IMR-90 (cell line): Measurements from ENCODE around the gene CLTA. TPM values are rescaled to one million over a fixed set of nuclear protein-coding genes. Genes with fewer than 3 reads are reported as not detected.
"Not testable (repeated sequence)": the region's sequence is repeated elsewhere in the genome, so short reads cannot be mapped to it uniquely, and the experiment has no call there.

Source experiments
- ATAC-seq: fragments of 200-7000 bp; cut with Tn5 transposase; 2 replicates; pipeline ENCODE4 v1.9.1; 2020; ENCODE audit warnings: low read depth, mild to moderate bottlenecking, moderate library complexity
- BruUV-seq: library from RNA; stranded (reverse); fragments of 400-500 nt; replicated peaks from 2 replicates; lab custom pipeline; 2021; lab: Mats Ljungman, UMichigan
- CTCF ChIA-PET: fragments of 300-600 bp; formaldehyde crosslinking; extraction: SDS; loops from one replicate; lab custom pipeline; 2021; ENCODE audit warnings: antibody characterized with exemption; lab: Yijun Ruan, JAX
- POLR2A ChIA-PET: fragments of 300-600 bp; sonication (Branson Sonifier 250); formaldehyde crosslinking; loops from one replicate; lab custom pipeline; 2022; ENCODE audit warnings: antibody characterized with exemption; ENCODE audit not compliant: unreplicated experiment; lab: Charles Lee
- DNase-seq: peaks from one replicate; pipeline ENCODE4 v3.0.0; 2013
- H2AFZ ChIP-seq: replicated peaks from 2 replicates; pipeline ENCODE3; 2013; ENCODE audit warnings: low read length, mild to moderate bottlenecking; ENCODE audit not compliant: poor library complexity
- H2AK5ac ChIP-seq: 2 replicates; pipeline ENCODE4 v1.6.1; 2013; ENCODE audit warnings: low read depth, low read length, inconsistent platforms
- H2AK9ac ChIP-seq: replicated peaks from 2 replicates; pipeline ENCODE3; 2013; ENCODE audit warnings: mild to moderate bottlenecking, low read depth, low read length, moderate library complexity; ENCODE audit not compliant: poor library complexity
- H2BK120ac ChIP-seq: 2 replicates; pipeline ENCODE4 v1.6.1; 2013; ENCODE audit warnings: low read depth, low read length, inconsistent platforms
- H2BK15ac ChIP-seq: 3 replicates; pipeline ENCODE4 v1.6.1; 2013; ENCODE audit warnings: low read depth, low read length, inconsistent platforms
- H2BK20ac ChIP-seq: 2 replicates; pipeline ENCODE4 v1.6.1; 2013; ENCODE audit warnings: low read depth, mild to moderate bottlenecking, inconsistent platforms, low read length, moderate library complexity
- H2BK5ac ChIP-seq: 2 replicates; pipeline ENCODE4 v1.6.1; 2013; ENCODE audit warnings: mild to moderate bottlenecking, low read depth, low read length, inconsistent platforms; ENCODE audit not compliant: poor library complexity, severe bottlenecking
- H3K14ac ChIP-seq: replicated peaks from 2 replicates; pipeline ENCODE4 v1.6.1; 2013; ENCODE audit warnings: low read depth, low read length, inconsistent platforms
- H3K18ac ChIP-seq: 2 replicates; pipeline ENCODE4 v1.6.1; 2013; ENCODE audit warnings: low read depth, low read length, control low read depth
- H3K23ac ChIP-seq: 2 replicates; pipeline ENCODE4 v1.6.1; 2013; ENCODE audit warnings: low read depth, low read length, inconsistent platforms
- H3K27ac ChIP-seq: 2 replicates; pipeline ENCODE4 v1.5.1; 2013; ENCODE audit warnings: mild to moderate bottlenecking, control low read depth, low read length; ENCODE audit not compliant: insufficient read depth
- H3K27me3 ChIP-seq: 2 replicates; pipeline ENCODE4 v1.6.1; 2013; ENCODE audit warnings: low read length; ENCODE audit not compliant: control insufficient read depth, insufficient read depth
- H3K36me3 ChIP-seq: 2 replicates; pipeline ENCODE4 v1.6.1; 2013; ENCODE audit warnings: low read length, mixed read lengths; ENCODE audit not compliant: control insufficient read depth, insufficient read depth
- H3K4ac ChIP-seq: 2 replicates; pipeline ENCODE4 v1.6.1; 2013; ENCODE audit warnings: low read depth, low read length, inconsistent platforms
- H3K4me1 ChIP-seq: 2 replicates; pipeline ENCODE4 v1.6.1; 2013; ENCODE audit warnings: low read length, mixed read lengths; ENCODE audit not compliant: control insufficient read depth, insufficient read depth
- H3K4me2 ChIP-seq: 2 replicates; pipeline ENCODE4 v1.6.1; 2013; ENCODE audit warnings: low read depth, mild to moderate bottlenecking, control low read depth, low read length, moderate library complexity
- H3K4me3 ChIP-seq: 2 replicates; pipeline ENCODE4 v1.5.1; 2013; ENCODE audit warnings: low read depth, mild to moderate bottlenecking, control low read depth, low read length, moderate library complexity; ENCODE audit not compliant: insufficient read depth
- H3K56ac ChIP-seq: 2 replicates; pipeline ENCODE4 v1.6.1; 2013; ENCODE audit warnings: low read length, inconsistent platforms; ENCODE audit not compliant: insufficient read depth; ENCODE audit errors: extremely low read depth
- H3K79me1 ChIP-seq, 2 experiments: 2 replicates each; pipeline ENCODE4 v1.6.1; 2013; ENCODE audit warnings: low read length in 2 of 2, inconsistent platforms in 1 of 2, low read depth in 1 of 2
- H3K9ac ChIP-seq: 2 replicates; pipeline ENCODE4 v1.6.1; 2013; ENCODE audit warnings: low read depth, low read length, control low read depth
- H3K9me1 ChIP-seq: 2 replicates; pipeline ENCODE4 v1.6.1; 2013; ENCODE audit warnings: low read length, inconsistent platforms; ENCODE audit not compliant: insufficient read depth
- H3K9me3 ChIP-seq: 2 replicates; pipeline ENCODE4 v1.6.1; 2013; ENCODE audit warnings: low read length; ENCODE audit not compliant: control insufficient read depth, insufficient read depth
- H4K20me1 ChIP-seq: 2 replicates; pipeline ENCODE4 v1.6.1; 2013; ENCODE audit warnings: low read length, inconsistent platforms; ENCODE audit not compliant: insufficient read depth
- H4K5ac ChIP-seq: 2 replicates; pipeline ENCODE4 v1.6.1; 2013; ENCODE audit warnings: mild to moderate bottlenecking, low read depth, low read length, control low read depth
- H4K8ac ChIP-seq, 2 experiments: 2 replicates each; pipeline ENCODE4 v1.6.1; 2013; ENCODE audit warnings: low read depth in 2 of 2, low read length in 2 of 2, control low read depth in 1 of 2, inconsistent platforms in 1 of 2
- H4K91ac ChIP-seq: 2 replicates; pipeline ENCODE4 v1.6.1; 2013; ENCODE audit warnings: low read depth, low read length, inconsistent platforms; ENCODE audit not compliant: insufficient read depth
- WGBS, 2 experiments: methylation state at CpG; one replicate each; pipeline versions ENCODE4 v1.1.5 to v1.1.7; 2013; ENCODE audit warnings: missing lambda C conversion rate in 2 of 2; ENCODE audit not compliant: insufficient read length in 1 of 2; ENCODE audit errors: extremely low coverage in 2 of 2; 5-methylcytosine and 5-hydroxymethylcytosine counted together
- dilution Hi-C: fragments of 300-500 bp; cut with HindIII; formaldehyde crosslinking; loops from one replicate; pipeline ENCODE4 v1.14.3; 2018; ENCODE audit warnings: low sequenced_read_pairs; ENCODE audit not compliant: unreplicated experiment
- in situ Hi-C: fragments of 300-500 bp; cut with MboI; formaldehyde crosslinking; loops from 3 replicates; pipeline ENCODE4 v1.14.3; 2019; ENCODE audit warnings: low sequenced_read_pairs, inconsistent platforms, mixed read lengths
- intact Hi-C: fragments of 100-400 bp; cut with micrococcal nuclease; formaldehyde crosslinking; loops from 2 replicates; pipeline ENCODE4 v1.10.0; 2022
- polyA plus RNA-seq, 3 experiments: library from polyadenylated mRNA; depleted of rRNA; stranded (reverse); fragments of >200 nt; gene quantifications; 2 replicates each; pipeline ENCODE4 v1.2.3, GENCODE V29; 2012; ENCODE audit warnings: low replicate concordance in 1 of 3
- total RNA-seq: library from RNA; depleted of rRNA; stranded (reverse); fragments of >200 nt; gene quantifications from 2 replicates; pipeline ENCODE4 v1.2.3, GENCODE V29; 2012

The CLTA gene
- total and polyA plus RNA-seq, 2 of the 4 experiments (the other 2 are of a cell fraction) = 133 to 246 TPM

- intact Hi-C loops = not testable (repeated sequence)
Measured at GRCh38 chr9:36176496-36176895, 14.2 kb upstream of the CLTA start.

More at GRCh38 chr9:36176496-36176895, 14.2 kb upstream of the CLTA start:
- DNase-seq, H4K91ac ChIP-seq, H3K23ac ChIP-seq, H2AFZ ChIP-seq, H2AK9ac ChIP-seq, H2AK5ac ChIP-seq, dilution Hi-C loops, ATAC-seq, H2BK5ac ChIP-seq, H2BK120ac ChIP-seq, H3K9ac ChIP-seq, H3K14ac ChIP-seq, H4K8ac ChIP-seq, H3K4me1 ChIP-seq, H3K56ac ChIP-seq, BruUV-seq, H3K27me3 ChIP-seq, H4K5ac ChIP-seq, H3K4ac ChIP-seq, H3K36me3 ChIP-seq, H3K4me2 ChIP-seq, H3K27ac ChIP-seq, H2BK20ac ChIP-seq, H3K18ac ChIP-seq, H2BK15ac ChIP-seq, H3K4me3 ChIP-seq, H3K9me1 ChIP-seq, H3K79me1 ChIP-seq, H3K9me3 ChIP-seq, H4K20me1 ChIP-seq, CTCF ChIA-PET: not testable (repeated sequence)
- POLR2A ChIA-PET = interaction anchor here (0.7 kb wide), 1 partner anchor 17 kb away, joined by 4 read pairs; no protein-coding TSS in a partner anchor
- in situ Hi-C loops = loop anchor here (10.0 kb wide), 1 partner anchor 212 kb away; no protein-coding TSS in a partner anchor
- 100% methylated on average over 2 of the region's 10 CpGs; no CpG with 5 or more reads in 1 of the 2 experiments for WGBS, 2 experiments
